GM19397 (cell line): ENCODE data around the gene KIAA1328.

Experiments used
- ATAC-seq: cut with Tn5 transposase; IDR thresholded peaks from one replicate; pipeline ENCODE4 v1.9.1; 2021; ENCODE audit warnings: mild to moderate bottlenecking, moderate library complexity; ENCODE audit not compliant: unreplicated experiment

Gene KIAA1328

DNA sequence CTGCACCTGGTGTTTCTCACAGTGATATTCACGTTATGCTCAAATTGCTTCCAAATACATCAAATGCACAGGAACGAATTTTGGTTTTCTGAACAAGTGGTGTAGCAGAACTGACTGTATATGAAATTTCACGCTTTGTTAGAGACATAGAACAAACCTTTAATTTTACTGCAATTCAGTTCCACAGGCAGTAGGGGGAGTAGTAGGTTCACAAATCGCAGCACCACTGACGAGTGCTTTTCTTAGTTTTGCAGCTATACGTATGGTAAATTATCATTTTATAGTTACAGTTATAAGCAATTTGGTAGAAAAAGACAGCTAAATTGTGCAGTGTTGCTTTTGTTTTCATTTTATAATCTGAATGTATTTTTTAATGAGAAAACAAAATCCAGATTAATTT lies 113.3 kb downstream of the KIAA1328 start:
- ATAC-seq, result no peak

DNA sequence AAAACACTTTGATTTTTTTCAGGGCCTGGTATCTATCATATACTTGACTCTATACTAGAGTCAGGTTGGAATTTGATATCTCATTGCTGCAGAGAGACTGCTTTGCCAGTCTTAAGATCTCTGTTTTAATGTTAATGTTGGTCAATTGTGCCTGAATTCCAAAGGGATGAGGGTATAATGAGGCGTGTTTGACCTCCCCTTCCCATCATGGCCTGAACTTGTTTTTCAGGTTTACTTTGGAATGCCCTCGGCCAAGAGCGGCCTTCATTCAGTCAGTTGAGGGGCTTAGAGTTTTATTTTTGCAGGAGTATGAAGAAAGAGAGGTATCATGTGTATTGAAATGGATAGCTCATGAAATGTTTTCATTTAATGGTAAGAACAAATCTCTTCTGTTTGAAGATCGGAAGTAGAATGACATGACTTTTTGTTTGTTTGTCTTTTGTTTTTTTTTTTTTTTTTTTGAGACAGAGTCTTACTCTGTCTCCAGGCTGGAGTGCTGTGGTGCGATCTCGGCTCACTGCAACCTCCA lies 119.0 kb downstream of the KIAA1328 start:
- ATAC-seq, result no peak

DNA sequence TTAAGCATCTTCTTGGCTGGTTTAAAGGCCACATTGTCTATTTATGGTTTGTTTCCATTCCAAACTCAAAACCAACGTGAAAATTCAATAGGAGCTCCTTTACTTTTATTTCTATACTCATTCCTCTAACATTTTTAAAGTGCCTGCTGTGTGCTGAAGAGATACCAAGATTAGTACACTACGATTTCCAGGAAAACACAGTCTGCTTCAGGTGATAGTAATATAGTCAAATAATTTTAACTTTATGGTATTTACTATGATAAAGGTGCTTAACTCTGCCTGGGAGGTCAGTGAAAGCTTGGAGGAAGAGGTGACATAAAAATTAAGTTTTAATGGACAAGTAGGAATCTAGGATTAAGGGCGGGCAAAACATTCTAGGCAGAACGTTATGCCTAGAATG lies 121.4 kb downstream of the KIAA1328 start:
- ATAC-seq, result no peak

DNA sequence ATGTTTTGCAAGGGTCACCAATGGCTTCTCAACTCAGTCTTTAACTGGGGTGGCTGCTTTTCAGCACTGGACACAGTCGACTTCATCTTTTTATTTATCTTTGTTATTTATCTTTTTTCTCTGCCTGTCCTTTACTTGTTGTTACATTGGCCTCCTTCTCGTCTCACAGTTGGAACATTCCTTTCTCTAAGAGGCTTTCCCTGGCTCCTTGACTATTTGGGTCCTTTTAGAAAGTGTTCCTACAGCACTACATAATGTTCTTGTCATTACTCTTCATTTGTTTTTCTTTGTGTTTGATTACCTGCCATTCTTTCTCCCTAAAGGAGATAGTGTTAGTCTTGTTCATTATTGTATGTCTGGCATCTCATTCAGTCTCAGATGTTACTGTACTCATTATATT lies 122.0 kb downstream of the KIAA1328 start:
- no peak for ATAC-seq

DNA sequence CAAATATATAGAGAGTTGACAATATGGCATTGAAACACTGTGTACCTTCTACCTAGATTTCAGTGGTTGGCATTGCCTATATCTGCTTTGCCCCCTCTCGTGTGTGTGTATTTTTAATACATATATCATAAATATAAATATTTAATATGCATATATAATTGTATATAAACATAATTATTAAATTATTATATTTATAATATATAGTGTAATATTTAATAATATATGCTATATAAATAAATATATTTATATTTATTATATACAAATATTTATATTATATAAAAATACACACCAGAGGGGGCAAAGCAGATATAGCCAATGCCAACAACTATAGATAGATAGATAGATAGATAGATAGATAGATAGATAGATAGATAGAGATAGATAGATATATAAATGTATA lies 124.1 kb downstream of the KIAA1328 start:
- ATAC-seq, result no peak

DNA sequence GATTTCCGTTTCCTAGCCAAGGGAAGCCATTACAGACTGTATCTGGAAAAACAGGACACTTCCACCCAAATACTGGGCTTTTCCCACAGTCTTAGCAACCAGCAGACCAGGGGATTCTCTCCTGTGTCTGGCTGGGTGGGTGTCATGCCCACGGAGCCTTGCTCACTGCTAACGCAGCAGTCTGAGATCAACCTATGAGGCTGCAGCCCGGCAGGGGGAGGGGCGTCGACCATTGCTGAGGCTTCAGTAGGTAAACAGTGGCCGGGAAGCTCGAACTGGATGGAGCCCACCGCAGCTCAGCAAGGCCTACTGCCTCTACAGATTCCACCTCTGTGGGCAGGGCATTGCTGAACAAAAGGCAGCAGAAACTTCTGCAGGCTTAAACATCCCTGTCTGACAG lies 131.1 kb downstream of the KIAA1328 start:
- ATAC-seq, result no peak

DNA sequence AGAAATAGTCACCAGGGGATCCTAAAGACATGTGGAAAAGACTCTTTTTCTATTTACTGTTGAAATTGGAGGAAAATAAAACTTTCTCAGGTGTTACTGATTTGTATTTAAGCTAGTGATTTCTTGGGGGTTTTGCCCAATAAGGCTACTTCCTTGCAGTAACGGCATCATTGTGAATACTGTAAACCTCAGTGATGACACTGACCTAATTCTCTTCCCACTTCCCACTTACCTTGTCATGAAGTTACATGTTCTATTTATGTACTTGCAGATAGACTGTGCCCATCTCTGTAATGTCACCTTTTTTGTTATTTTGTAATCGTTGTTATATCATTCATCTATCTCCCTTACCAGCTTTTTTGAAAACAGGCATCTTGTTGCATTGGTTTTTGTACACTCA lies 134.5 kb downstream of the KIAA1328 start:
- no peak for ATAC-seq

DNA sequence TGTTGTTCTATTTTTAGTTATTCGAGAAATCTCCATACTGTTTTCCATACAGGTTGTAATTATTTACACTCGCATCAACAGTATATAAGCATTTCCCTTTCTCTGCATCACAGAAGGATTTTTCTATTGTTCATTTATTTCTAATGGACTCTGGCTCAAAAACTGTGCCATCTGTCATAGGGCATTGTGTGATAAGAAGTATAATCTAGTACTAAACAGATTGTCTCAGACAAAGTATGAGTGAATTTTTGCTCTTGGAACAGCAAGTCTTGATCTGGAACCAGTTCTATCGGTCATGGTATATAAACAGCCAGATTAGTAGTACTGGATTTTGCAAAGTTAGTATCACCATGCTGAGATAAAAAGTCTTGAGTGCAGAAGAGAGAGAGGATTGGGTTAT lies 145.8 kb downstream of the KIAA1328 start:
- ATAC-seq, result no peak

DNA sequence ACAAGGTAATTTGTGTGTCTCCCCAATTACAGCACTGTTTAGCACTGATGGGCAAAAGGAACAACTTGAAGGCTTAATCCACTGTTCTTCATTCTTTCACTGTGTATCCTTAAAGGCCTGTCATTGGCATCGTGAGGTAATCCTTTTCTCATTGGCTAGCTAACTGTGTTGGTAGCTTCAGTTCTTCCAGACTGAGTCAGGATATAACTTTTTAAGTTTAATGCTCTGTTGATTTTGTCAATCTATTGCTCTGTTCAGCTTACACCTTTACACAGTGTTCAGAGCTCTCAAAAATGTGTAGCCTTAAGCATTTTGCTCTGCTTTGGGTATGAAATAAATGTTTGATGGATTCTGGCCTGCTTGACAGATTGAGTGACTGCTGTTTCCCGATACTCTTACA lies 148.2 kb downstream of the KIAA1328 start:
- ATAC-seq, result no peak

DNA sequence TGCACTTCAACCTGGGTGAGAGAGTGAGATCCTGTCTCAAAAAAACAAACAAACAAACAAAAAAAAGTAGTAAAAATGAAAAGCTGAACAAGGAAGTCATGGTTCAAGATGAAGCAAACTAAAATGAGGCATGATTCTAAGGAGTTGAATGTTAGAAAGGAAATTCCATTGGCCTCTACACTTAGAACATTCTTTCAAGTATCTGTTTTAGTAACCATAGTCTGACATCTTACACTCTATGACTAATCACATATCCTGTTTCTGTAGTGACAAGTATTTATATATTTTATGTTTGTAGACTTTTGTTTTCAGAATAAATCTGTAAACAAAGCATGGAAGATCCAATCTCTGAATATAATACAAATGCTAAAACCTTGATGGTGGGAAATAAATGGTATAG lies 164.1 kb downstream of the KIAA1328 start:
- no peak for ATAC-seq

DNA sequence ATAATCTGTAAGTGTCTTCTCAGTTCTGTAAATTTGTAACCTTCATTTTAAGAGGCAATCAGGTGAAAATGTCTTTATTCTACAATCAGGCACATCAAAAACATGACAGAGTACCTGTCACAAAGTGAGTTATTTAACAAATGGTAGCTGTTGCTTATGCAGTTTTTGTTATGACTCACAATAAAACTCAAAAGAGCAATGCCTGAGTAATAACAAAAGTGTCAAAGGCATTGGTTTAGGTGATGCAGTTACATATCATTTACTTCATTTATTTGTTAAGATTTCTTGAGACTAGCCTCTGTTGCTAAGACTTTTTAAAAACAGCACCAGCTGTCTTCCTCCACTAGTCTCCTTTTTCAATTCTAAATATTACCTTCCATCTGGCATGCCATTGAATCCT lies 177.8 kb downstream of the KIAA1328 start:
- ATAC-seq, result no peak

DNA sequence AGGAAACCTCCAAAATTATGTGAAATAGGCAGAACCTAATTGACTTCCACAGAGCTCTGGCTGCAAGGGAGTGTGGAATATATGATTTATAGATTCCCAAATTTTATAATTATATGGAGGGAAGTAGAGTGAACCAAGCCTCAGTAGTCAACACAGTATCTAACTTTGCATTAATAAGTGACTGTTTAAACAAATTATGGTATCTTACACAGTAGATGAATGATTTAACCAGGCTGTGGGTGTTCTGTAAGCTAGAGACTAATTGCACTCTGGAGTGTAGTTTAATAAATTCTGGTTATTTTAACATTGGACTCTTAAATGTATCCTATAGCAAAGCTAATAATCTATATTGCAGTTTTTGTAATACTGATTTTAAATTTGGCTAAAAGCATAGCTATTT lies 183.5 kb downstream of the KIAA1328 start:
- ATAC-seq, result no peak

DNA sequence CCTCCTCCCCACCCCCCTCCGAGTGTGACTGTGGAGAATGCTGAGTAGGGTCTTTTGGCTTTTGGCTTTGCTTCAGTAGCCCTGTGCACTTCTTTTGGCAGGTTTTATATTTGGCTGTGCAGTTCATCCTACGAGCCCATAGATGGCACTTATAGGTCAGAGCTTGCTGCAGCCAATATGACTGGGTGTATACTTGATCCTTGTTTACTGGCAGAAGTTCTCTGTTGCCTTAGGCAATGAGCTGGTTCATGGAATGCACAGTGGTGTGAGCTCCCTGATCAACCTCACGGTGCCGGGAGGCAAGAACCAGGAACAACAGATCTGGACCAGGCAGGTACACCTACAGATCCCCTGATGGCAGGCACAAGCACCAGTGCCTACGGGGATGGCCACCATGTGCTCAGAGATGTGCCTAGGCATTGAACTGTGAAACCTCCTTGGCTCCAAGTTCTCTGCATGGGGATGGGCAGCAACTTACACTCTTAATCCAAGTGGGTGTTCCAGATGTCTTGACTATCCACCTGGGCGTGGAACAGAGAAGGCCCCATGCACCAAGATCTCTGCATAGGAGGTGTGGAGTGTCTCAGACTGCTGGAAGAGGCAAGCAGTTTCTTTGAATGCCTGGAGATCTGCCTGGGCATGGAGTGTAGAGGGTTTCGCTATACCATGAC lies 190.4 kb downstream of the KIAA1328 start:
- no peak for ATAC-seq

DNA sequence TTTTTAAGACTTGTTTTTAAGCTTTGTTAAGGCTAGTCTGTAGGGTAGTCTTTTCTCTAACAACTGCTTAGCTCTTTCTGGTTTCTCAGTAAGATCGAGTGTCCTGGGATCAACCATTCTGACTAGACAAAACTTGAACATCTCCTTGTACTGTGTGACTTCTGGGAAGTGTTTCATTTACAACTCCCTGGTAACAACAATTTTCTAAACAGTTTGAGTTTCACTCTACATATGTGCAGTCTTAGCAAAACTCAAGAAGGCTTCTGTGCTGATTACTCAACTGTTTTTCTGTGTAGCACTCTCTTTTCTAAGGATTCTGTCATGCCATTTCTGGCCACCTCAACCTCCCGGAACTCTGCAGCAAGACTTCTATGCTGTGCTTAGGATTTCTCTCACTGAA lies 204.5 kb downstream of the KIAA1328 start:
- ATAC-seq, result no peak

DNA sequence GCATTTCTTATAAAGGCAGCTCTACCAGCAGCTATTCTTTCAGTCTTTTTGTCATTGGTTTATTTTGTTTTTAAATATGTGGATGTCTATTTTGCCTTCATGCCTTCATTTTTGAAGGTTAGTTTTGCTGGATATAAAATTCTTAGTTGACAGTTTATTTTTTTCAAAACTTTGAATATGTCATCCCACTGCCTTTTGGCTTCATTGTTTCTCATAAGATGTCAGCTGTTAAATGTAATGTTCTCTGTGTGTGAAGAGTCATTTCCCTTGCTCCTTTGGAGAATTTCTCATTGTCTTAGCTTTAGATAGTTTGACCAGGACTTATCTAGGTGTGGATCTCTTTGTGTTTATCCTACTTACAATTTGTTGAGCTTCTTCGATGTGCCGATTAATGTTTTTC lies 213.5 kb downstream of the KIAA1328 start:
- ATAC-seq, result no peak

DNA sequence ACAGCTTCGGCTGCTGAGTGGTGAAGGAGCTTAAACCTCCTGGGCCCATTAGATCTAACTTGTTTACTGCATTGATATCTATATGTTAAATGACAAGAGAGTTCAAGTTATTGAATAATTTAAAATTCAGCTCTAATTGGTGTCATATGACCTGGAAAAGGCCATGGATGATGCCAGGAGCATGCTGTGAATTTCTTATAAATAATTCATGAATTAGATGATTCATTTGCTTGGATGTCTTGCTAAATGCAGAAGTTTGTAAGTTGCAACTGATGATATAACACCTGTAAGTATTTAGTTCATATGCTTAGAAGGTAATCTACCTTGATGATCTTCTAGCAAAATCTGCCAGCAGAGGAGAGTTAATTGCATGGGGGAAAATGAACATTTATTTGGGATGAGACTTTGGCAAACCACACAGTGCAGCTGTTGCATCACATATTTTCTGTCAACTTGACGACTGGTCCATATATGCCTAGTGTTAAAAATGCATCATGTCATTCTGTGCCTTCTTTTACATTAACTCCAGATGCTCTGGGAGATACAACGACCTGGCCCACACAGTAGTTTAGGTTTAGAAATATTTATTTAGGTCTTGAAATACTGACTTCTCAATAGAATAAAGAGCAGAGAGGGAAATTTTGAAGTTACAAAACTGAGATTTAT lies 226.3 kb downstream of the KIAA1328 start:
- no peak for ATAC-seq

DNA sequence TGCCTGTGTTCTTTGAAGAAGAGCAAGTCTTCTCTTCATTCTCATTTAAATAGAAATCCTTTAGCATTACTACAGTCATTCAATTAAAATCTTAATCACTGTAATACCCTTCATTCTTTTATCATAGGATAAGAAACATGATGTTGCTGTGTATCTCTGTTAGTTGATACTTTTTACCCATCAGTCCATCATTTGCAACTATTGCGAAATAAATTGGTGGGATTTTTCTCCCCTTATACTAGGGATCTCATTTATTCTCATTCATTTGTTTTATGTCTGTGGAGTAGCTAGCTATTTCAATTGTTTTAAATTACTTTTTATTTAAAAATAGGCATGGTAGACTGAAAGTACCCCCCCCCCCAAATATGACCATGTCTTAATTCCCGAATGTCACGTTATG lies 235.3 kb downstream of the KIAA1328 start:
- ATAC-seq, result no peak

DNA sequence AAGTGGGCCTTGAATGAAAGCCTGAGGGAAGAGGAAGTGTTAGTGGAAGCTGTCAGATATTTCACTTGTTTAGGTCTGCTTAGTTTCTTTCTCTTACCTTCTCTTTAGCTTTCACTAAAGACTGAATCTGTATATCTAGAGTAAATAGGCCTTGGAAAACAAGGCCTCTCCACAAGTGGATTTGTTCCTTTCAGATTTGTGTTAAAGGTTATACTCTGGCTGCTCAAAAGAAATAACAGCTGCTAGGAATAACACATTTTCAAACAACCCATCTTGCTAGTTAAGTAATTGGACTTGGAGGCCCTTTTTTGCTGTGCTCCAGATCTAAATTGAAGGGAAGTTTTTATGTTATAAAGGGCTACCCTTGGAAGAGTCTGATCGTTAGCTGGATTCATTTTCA lies 236.3 kb downstream of the KIAA1328 start:
- ATAC-seq, result no peak

DNA sequence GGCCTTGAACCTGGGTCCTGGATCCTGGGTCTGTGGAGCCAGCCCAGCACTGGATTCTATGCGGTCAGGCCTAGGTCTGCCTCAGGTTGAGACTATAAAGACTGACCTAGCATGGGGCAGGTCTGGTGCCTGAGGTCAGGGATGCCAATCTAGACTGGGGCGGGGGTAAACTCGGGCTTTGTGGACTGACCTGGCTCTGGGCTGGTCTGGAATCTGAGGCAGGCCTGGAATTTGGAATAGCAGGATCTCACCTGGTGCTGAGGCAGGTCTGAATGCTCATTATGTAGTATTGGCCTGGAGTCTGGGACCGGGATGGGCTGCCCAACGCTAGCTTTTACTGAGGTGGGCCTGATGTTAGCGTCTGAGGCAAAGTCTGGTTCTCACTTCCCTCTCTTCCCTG lies 256.0 kb downstream of the KIAA1328 start:
- ATAC-seq, result no peak

DNA sequence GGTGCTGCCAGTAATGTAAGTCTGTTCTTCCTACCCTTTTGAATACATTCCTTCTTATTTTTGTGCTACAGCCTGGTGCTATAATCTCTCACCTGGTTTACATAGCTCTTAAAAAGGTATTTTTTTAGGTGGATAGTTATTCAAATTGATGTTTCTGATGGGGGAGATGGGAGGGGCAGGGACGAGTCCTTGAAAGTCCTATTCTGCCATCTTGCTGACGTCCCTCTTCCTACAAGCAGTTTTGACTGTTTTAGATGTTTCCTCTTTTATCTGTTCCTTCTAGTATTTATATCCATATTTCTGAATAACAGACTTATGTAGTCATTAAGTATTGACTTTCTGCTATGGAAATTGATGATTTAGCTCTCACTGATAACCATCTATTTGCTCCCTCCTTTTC lies 256.4 kb downstream of the KIAA1328 start:
- no peak for ATAC-seq

DNA sequence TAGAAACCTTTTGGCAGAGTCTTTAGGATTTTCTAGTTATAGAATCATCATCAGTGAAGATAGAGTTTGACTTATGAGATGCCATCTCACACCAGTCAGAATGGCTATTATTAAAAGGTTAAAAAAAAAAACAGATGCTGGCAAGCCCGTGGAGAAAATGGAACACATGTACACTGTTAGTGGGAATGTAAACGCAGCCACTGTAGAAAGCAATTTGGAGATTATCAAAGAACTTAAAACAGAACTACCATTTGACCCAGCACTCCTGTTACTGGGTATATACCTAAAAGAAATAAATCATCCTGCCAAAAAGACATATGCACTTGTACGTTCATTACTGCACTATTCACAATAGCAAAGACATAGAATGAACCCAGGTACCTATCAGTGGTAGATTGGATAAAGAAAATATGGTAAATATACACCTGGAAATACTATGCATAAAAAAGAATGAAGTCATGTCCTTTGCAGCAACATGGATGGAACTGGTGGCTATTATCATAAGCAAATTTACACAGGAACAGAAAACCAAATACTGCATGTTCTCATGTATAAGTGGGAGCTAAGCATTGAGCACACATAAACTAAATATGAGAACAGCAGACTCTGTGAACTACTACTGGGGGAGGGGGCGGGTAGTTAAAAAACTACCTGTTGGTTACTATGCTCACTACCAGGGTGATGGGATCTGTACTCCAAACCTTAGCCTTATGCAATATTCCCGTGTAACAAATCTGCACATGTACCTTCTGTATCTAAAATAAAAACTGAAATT lies 279.0 kb downstream of the KIAA1328 start:
- no peak for ATAC-seq

DNA sequence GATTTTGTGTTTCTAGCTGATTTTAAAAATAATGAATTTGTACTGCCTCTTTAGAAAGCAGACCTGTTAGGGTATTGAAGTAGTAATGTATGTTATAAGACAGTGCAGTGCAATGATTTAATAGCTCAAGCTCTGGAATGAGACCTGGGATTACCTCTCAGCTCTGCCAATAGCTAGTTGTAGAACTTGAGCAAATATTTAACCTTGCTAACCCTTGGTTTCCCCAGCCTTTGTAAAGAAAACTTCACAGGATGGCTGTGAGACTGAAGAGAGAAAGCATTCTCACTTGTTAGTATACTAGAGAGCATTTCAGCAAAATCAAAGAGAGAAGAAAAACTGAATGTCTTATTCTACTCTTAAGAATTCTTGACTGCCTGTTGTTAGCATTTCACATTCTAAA lies 293.9 kb downstream of the KIAA1328 start:
- ATAC-seq, result no peak
